ENCODE measurements around the gene C1RL.
A peak's percentile ranks its signal among the peaks of the same experiment; 100 is the strongest.

The C1RL gene

GRCh38 chr12:7091660-7092228 is 17.3 kb downstream of the C1RL start:
- DNase-seq: no peak

- no peak for DNase-seq
Measured at GRCh38 chr12:7091171-7091570, 17.8 kb downstream of the C1RL start.

GRCh38 chr12:7090222-7090998 is 18.6 kb downstream of the C1RL start:
- DNase-seq: no peak

GRCh38 chr12:7089196-7089871 is 19.7 kb downstream of the C1RL start:
- DNase-seq: no peak

- no peak for DNase-seq
Measured at GRCh38 chr12:7083125-7083524, 25.9 kb downstream of the C1RL start.

GRCh38 chr12:7081037-7081436 is 28.0 kb downstream of the C1RL start:
- DNase-seq: no peak

- DNase-seq: peak; percentile 67
Measured at GRCh38 chr12:7079826-7080125, 29.2 kb downstream of the C1RL start.

- no peak for DNase-seq
Measured at GRCh38 chr12:7078163-7078562, 30.9 kb downstream of the C1RL start.

- no peak for DNase-seq
Measured at GRCh38 chr12:7076493-7076892, 32.5 kb downstream of the C1RL start.

GRCh38 chr12:7075939-7076338 is 33.1 kb downstream of the C1RL start:
- no peak for DNase-seq

- no peak for DNase-seq
Measured at GRCh38 chr12:7075518-7075917, 33.5 kb downstream of the C1RL start.

- DNase-seq: no peak
Measured at GRCh38 chr12:7073946-7074345, 35.1 kb downstream of the C1RL start.

- no peak for DNase-seq
Measured at GRCh38 chr12:7072554-7072953, 36.5 kb downstream of the C1RL start.

- DNase-seq: no peak
Measured at GRCh38 chr12:7072035-7072434, 37.0 kb downstream of the C1RL start.

GRCh38 chr12:7069386-7069785 is 39.6 kb downstream of the C1RL start:
- DNase-seq: no peak

GRCh38 chr12:7068994-7069346 is 40.0 kb downstream of the C1RL start:
- DNase-seq: no peak

- DNase-seq: peak; percentile 39
Measured at GRCh38 chr12:7068240-7068993, 40.6 kb downstream of the C1RL start.

GRCh38 chr12:7067096-7067495 is 41.9 kb downstream of the C1RL start:
- no peak for DNase-seq

- DNase-seq: no peak
Measured at GRCh38 chr12:7066596-7066995, 42.4 kb downstream of the C1RL start.

GRCh38 chr12:7065073-7065623 is 43.9 kb downstream of the C1RL start:
- no peak for DNase-seq

GRCh38 chr12:7064516-7064915 is 44.5 kb downstream of the C1RL start:
- DNase-seq: no peak

GRCh38 chr12:7061596-7061995 is 47.4 kb downstream of the C1RL start:
- DNase-seq: no peak

- DNase-seq: no peak
Measured at GRCh38 chr12:7061138-7061537, 47.9 kb downstream of the C1RL start.
